Muscle of leg (tissue), 11 donors: ENCODE measurements around the gene FBXO30. TPM values are rescaled to one million over a fixed set of nuclear protein-coding genes. Genes with fewer than 3 reads are reported as not detected.

Source experiments
- DNase-seq: peaks from one replicate; pipeline ENCODE4 v3.0.0; 2013
- H3K27ac ChIP-seq: one replicate; pipeline ENCODE4 v1.5.1; 2013; ENCODE audit warnings: mild to moderate bottlenecking, low read length, control low read depth
- H3K27me3 ChIP-seq: one replicate; pipeline ENCODE4 v1.6.1; 2013; ENCODE audit warnings: low read length; ENCODE audit not compliant: control insufficient read depth, insufficient read depth
- H3K36me3 ChIP-seq: one replicate; pipeline ENCODE4 v1.6.1; 2013; ENCODE audit warnings: low read length; ENCODE audit not compliant: control insufficient read depth, insufficient read depth
- H3K4me1 ChIP-seq: one replicate; pipeline ENCODE4 v1.6.1; 2013; ENCODE audit warnings: low read length; ENCODE audit not compliant: control insufficient read depth, insufficient read depth
- H3K4me3 ChIP-seq: one replicate; pipeline ENCODE4 v1.5.1; 2013; ENCODE audit warnings: low read length, control low read depth
- H3K9me3 ChIP-seq: replicated peaks from 2 replicates; pipeline ENCODE4 v1.6.1; 2013; ENCODE audit warnings: low read depth, low read length; ENCODE audit not compliant: control insufficient read depth
- WGBS: methylation state at CpG from one replicate; pipeline ENCODE4 v1.1.5; 2013; ENCODE audit warnings: missing lambda C conversion rate; ENCODE audit not compliant: insufficient coverage; 5-methylcytosine and 5-hydroxymethylcytosine counted together
- polyA plus RNA-seq, 8 donors: library from polyadenylated mRNA; unstranded; fragments of 120-200 nt; gene quantifications; one replicate each; pipeline versions ENCODE4 v1.2.1 to v1.2.3, GENCODE V29; 2013; ENCODE audit warnings: inconsistent platforms in 1 of 8, low replicate concordance in 1 of 8; ENCODE audit not compliant: insufficient read length in 8 of 8, insufficient read depth in 1 of 8
- total RNA-seq: library from RNA; stranded (reverse); fragments of 120-200 nt; gene quantifications from one replicate; pipeline ENCODE4 v1.2.4, GENCODE V29; 2013

Gene FBXO30
- total and polyA plus RNA-seq, 9 donors, result 7.2 to 12.4 (median 10.1) TPM

DNA sequence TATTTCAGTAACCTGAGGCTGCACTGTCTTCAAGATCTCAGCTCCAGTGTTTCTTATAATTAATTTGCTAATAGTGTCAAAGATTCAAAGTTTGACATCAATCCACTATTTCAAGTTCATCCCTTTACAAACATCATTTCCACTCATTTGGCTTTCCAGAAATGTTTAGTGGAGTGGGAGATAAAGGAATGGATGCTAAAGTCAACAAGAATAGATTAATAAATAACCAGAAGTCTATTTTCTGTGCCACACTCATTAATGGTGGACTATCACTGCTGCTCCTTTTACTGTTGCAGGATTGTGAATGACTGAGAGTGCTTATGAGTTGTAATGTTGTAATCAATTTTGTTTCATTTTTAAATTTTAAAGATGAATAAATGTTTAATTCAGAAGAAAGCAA lies 50.9 kb downstream of the FBXO30 start:
- no peaks in the 10 kb centered on the region for H3K9me3 ChIP-seq
- no peak overlapping the region for H3K4me3 ChIP-seq
- H3K27me3 ChIP-seq, result no peaks in the 10 kb centered on the region
- no peak for DNase-seq
- H3K4me1 ChIP-seq, result no peaks in the 10 kb centered on the region
- H3K36me3 ChIP-seq, result no peaks in the 10 kb centered on the region
- H3K27ac ChIP-seq, result no peak overlapping the region

DNA sequence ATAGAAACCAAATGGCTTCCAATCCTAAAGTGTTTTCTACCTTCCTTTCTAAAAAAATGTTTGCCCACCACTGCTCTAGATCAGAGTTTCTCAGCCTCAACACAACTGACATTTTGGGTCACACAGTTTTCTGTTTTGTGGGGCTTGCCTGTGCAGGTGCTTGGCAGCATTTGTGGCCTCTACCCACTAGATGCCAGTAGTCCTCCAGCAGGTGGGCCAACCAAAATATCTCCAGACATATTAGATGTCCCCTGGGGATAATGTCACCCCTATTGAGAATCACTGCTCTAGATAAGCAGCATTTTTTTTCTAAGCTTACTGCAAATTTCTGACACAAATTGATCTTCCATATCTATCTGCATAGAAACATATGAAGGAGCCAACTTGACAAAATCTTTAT lies 53.0 kb downstream of the FBXO30 start:
- no peak overlapping the region for H3K27ac ChIP-seq
- no peak for DNase-seq
- no peaks in the 10 kb centered on the region for H3K27me3 ChIP-seq
- H3K4me1 ChIP-seq, result no peaks in the 10 kb centered on the region
- H3K4me3 ChIP-seq, result no peak overlapping the region
- H3K36me3 ChIP-seq, result no peaks in the 10 kb centered on the region
- H3K9me3 ChIP-seq, result no peaks in the 10 kb centered on the region

DNA sequence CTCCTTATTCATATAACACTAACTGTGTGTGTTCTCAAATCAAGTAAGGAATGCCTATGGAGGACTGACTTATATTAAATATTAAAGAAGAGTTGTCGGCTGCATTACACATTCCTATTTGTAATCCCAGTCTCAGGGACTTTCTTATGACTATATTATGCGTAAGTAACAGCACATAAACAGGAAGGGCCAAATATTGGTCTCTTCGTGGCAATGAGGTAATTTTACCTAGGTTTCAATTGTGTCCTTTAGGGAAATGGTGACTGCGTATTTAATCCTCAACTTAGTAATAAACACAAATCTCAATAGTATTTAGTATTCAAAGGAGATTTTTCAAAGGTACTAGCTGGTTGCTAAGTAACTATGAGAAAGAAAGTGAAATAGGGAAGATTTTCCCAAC lies 56.5 kb downstream of the FBXO30 start:
- Histone ChIP-seq H3K4me1 (no peaks in the 10 kb centered on the region), H3K27me3 (no peaks in the 10 kb centered on the region), H3K4me3 (no peak overlapping the region), H3K27ac (no peak overlapping the region), H3K36me3 (no peaks in the 10 kb centered on the region), H3K9me3 (no peaks in the 10 kb centered on the region)
- no peak for DNase-seq
- WGBS, result no CpG with 5 or more reads among the region's 4 CpGs

DNA sequence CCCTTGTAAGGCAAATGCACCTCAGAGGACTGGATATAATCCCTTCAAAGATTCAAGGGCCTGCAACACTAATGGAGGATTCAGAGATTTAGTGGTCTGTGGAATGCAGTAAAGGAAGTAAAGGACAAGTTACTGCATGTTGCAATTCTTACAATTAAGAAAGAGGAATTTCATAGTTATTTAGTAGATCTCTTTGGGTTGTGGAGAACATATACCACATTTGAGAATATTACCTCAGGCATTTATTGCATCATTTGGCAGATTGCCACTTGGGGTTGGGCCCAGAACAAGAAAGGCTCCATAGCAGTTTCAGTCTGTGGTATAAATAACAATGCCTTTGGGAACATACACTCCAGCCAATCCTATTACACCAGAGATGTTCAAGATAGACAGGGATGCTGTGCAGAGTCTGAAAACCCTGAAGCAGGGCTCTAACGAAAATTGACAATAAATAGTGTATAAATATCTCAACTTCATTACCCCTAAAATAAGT lies 58.4 kb downstream of the FBXO30 start:
- Histone ChIP-seq H3K36me3 (no peaks in the 10 kb centered on the region), H3K4me1 (no peaks in the 10 kb centered on the region), H3K4me3 (no peak overlapping the region), H3K27ac (no peak overlapping the region), H3K27me3 (no peaks in the 10 kb centered on the region), H3K9me3 (no peaks in the 10 kb centered on the region)
- no CpG with 5 or more reads among the region's 1 CpG for WGBS
- DNase-seq, result peak; percentile 57

DNA sequence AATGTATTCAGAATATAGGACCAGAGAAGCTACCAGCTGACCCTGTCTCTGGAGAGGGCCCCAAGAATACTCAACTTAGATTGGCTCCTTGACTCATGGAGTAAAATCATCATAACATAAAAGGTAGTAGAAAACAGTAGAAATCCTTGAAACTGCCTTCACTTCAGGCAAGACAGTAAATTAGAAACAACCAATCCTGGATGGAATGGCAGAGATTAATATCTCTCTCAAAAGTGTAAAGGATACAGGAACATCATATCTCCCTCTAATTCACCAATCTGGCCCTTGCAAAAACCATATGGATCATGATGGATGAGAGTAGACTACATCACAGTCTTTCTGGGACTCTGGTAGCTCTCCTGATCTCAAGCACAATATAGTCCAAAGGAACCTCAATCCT lies 58.9 kb downstream of the FBXO30 start:
- H3K27me3 ChIP-seq, result no peaks in the 10 kb centered on the region
- DNase-seq, result no peak
- H3K4me3 ChIP-seq, result no peak overlapping the region
- no peaks in the 10 kb centered on the region for H3K4me1 ChIP-seq
- no peak overlapping the region for H3K27ac ChIP-seq
- H3K9me3 ChIP-seq, result no peaks in the 10 kb centered on the region
- no peaks in the 10 kb centered on the region for H3K36me3 ChIP-seq

DNA sequence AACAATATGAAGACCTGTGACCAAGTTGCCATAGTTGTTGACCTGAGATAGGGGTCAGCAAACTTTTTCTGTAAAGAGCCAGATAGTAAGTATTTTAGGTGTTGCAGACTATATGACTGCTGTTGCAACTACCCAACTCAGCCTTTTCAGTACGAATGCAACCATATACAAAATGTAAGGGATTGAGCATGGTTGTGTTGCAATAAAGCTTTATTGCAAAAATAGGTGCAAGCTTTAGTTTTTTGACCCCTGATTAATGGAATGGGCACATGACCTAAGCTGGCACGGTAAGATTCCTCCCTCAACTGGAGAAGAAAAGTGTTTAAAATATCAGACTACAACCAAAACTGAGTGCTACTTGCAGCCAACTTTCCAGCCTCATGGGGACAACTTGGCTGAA lies 62.0 kb downstream of the FBXO30 start:
- Histone ChIP-seq H3K27ac (no peak overlapping the region), H3K4me1 (no peaks in the 10 kb centered on the region), H3K36me3 (no peaks in the 10 kb centered on the region), H3K4me3 (no peak overlapping the region), H3K9me3 (peaks cover 3% of the 10 kb centered on the region), H3K27me3 (no peaks in the 10 kb centered on the region)
- DNase-seq, result no peak
- whole genome bisulfite sequencing, result no CpG with 5 or more reads among the region's 2 CpGs

DNA sequence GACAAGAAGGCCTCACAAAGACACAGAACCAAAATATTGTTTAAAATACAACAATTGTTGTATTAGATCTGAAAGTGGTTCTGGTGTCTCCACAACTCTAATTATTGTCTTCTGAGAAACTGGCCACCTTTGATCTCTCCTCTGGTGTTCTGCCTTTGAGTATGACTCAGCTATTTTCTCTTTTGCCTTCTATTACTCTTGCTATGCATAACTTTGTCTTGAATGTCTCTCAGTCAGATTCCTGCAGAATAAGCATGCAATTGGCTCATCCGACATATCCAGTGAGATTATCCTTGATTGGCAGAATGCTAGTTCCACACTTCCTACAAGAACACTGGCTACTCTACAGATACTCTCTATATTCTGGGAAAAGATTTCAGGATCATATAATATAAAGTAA lies 65.0 kb downstream of the FBXO30 start:
- Histone ChIP-seq H3K36me3 (no peaks in the 10 kb centered on the region), H3K9me3 (peaks cover 3% of the 10 kb centered on the region), H3K4me1 (no peaks in the 10 kb centered on the region), H3K4me3 (no peak overlapping the region), H3K27ac (no peak overlapping the region), H3K27me3 (no peaks in the 10 kb centered on the region)
- WGBS, result no CpG with 5 or more reads among the region's 1 CpG
- no peak for DNase-seq

DNA sequence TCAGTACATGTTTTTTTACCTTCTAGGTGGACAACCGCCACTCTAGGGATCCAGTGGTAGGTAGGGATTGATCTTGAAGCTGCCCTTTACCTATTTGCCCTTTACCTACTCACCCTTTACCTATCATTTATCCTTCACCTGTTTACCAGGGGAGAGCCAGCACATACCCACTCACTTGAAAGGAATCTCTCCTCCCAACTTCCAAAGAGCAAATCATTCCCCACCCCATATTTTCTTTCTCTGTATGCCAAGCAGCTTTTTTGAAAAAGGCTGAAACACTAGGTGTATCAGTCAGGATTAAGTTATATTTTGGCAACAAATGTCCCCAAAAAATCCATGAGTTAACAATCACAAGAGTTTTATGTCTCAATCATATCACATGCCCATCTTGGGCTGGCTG lies 68.7 kb downstream of the FBXO30 start:
- no peaks in the 10 kb centered on the region for H3K4me1 ChIP-seq
- H3K27me3 ChIP-seq, result no peaks in the 10 kb centered on the region
- H3K9me3 ChIP-seq, result peaks cover 3% of the 10 kb centered on the region
- WGBS, result no CpG with 5 or more reads among the region's 1 CpG
- H3K27ac ChIP-seq, result no peak overlapping the region
- no peaks in the 10 kb centered on the region for H3K36me3 ChIP-seq
- H3K4me3 ChIP-seq, result no peak overlapping the region
- DNase-seq, result no peak

DNA sequence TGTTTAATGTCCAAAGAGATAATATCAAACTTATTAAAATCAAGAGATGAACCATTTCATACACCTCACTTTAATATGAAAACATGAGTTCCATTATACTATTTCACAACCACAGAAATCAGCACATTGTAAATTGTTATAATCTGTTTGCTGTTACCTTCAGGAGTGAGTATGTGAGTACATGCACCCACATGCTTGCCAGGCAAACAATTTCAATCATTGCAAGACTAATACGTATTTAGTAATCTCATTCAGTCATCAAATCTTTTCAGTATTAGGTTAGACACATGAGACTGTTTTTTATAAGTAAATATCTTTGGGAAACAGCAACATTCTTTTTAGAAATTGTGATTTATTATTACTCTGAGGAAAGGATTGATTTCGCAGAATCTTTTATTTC lies 70.0 kb downstream of the FBXO30 start:
- H3K36me3 ChIP-seq, result no peaks in the 10 kb centered on the region
- H3K9me3 ChIP-seq, result peaks cover 3% of the 10 kb centered on the region
- no peak overlapping the region for H3K4me3 ChIP-seq
- no peaks in the 10 kb centered on the region for H3K4me1 ChIP-seq
- no peaks in the 10 kb centered on the region for H3K27me3 ChIP-seq
- no peak overlapping the region for H3K27ac ChIP-seq
- WGBS, result no CpG with 5 or more reads among the region's 2 CpGs
- DNase-seq, result no peak
